ENCODE data around the gene GPD1L. TPM values are rescaled to one million over a fixed set of nuclear protein-coding genes. Genes with fewer than 3 reads are reported as not detected.

Gene GPD1L
- total and polyA plus RNA-seq, 2 of the 4 experiments (the other 2 are of a cell fraction): 3.9 to 7.9 TPM

GRCh38 chr3:32202496-32202895 is 96.1 kb downstream of the GPD1L start:
- Histone ChIP-seq H3K27ac (ENCODE audit: insufficient read depth, low read length) (no peak overlapping the region), H2AK9ac (replicated peaks; ENCODE audit: low read depth, low read length, poor library complexity) (no peak overlapping the region), H2AK5ac (ENCODE audit: low read depth, low read length) (no peak overlapping the region), H4K8ac (ENCODE audit: low read depth in 2 of 2, low read length in 2 of 2) (no peak overlapping the region), H3K79me1 (ENCODE audit: low read depth in 1 of 2, low read length in 2 of 2) (no peaks in the 10 kb centered on the region), H2BK120ac (ENCODE audit: low read depth, low read length) (no peak overlapping the region), H3K9ac (ENCODE audit: low read depth, low read length) (no peak overlapping the region), H2BK5ac (ENCODE audit: low read depth, low read length, poor library complexity, severe bottlenecking) (no peak overlapping the region), H3K27me3 (ENCODE audit: control insufficient read depth, insufficient read depth, low read length) (peaks cover 3% of the 10 kb centered on the region), H3K4ac (ENCODE audit: low read depth, low read length) (no peak overlapping the region), H3K23ac (ENCODE audit: low read depth, low read length) (no peak overlapping the region), H4K5ac (ENCODE audit: low read depth, low read length) (no peak overlapping the region), H3K56ac (ENCODE audit: extremely low read depth, insufficient read depth, low read length) (no peak overlapping the region), H2BK15ac (ENCODE audit: low read depth, low read length) (no peak overlapping the region), H3K18ac (ENCODE audit: low read depth, low read length) (no peak overlapping the region), H3K14ac (replicated peaks; ENCODE audit: low read depth, low read length) (no peak overlapping the region), H2BK20ac (ENCODE audit: low read depth, low read length) (no peak overlapping the region), H3K4me3 (ENCODE audit: insufficient read depth, low read depth, low read length) (no peak overlapping the region), H3K4me1 (ENCODE audit: control insufficient read depth, insufficient read depth, low read length) (no peaks in the 10 kb centered on the region), H3K36me3 (ENCODE audit: control insufficient read depth, insufficient read depth, low read length) (no peaks in the 10 kb centered on the region), H3K4me2 (ENCODE audit: low read depth, low read length) (no peak overlapping the region), H2AFZ (replicated peaks; ENCODE audit: low read length, poor library complexity) (no peak overlapping the region), H3K9me1 (ENCODE audit: insufficient read depth, low read length) (no peaks in the 10 kb centered on the region), H4K91ac (ENCODE audit: insufficient read depth, low read depth, low read length) (no peak overlapping the region), H3K9me3 (ENCODE audit: control insufficient read depth, insufficient read depth, low read length) (no peaks in the 10 kb centered on the region), H4K20me1 (ENCODE audit: insufficient read depth, low read length) (no peaks in the 10 kb centered on the region)
- WGBS, 2 experiments (ENCODE audit: extremely low coverage in 2 of 2, insufficient read length in 1 of 2): no CpG with 5 or more reads among the region's 1 CpG
- intact Hi-C loops (cut with micrococcal nuclease): no loop called here
- BruUV-seq (replicated peaks): no TSS peak
- ChIA-PET POLR2A (ENCODE audit: unreplicated experiment) (no interaction called here), CTCF (no interaction called here)
- ATAC-seq (ENCODE audit: low read depth) (no peak), DNase-seq (no peak)
- dilution Hi-C loops (cut with HindIII; ENCODE audit: low sequenced_read_pairs, unreplicated experiment): no loop called here
- in situ Hi-C loops (cut with MboI; ENCODE audit: low sequenced_read_pairs): no loop called here
- TF ChIP-seq NFE2L2 (IDR thresholded peaks at IDR 0.05; ENCODE audit: low read depth, low read length) (no peak), MAZ (IDR thresholded peaks at IDR 0.05; ENCODE audit: borderline replicate concordance, low read depth, low read length) (no peak), POLR2A (IDR thresholded peaks at IDR 0.05; ENCODE audit: low read depth, low read length) (no peak), BHLHE40 (IDR thresholded peaks at IDR 0.05; ENCODE audit: low read depth, low read length) (no peak), SMC3 (IDR thresholded peaks at IDR 0.05; ENCODE audit: low read depth, low read length) (no peak), USF2 (IDR thresholded peaks at IDR 0.05; ENCODE audit: low read depth, low read length) (no peak), RAD21 (IDR thresholded peaks at IDR 0.05; ENCODE audit: low read length) (no peak), MAFK (IDR thresholded peaks at IDR 0.05; ENCODE audit: low read depth, low read length) (no peak), CHD1 (IDR thresholded peaks at IDR 0.05; ENCODE audit: low read depth, low read length) (no peak), MXI1 (IDR thresholded peaks at IDR 0.05; ENCODE audit: borderline replicate concordance, low read depth, low read length) (no peak), FOS (IDR thresholded peaks at IDR 0.05; ENCODE audit: low read depth, low read length) (no peak), RFX5 (IDR thresholded peaks at IDR 0.05; ENCODE audit: low read depth, low read length) (no peak), RCOR1 (IDR thresholded peaks at IDR 0.05; ENCODE audit: insufficient replicate concordance, low read length) (no peak), CEBPB (IDR thresholded peaks at IDR 0.05; ENCODE audit: low read depth, low read length) (no peak)
- TF ChIP-seq, protein P1, sequence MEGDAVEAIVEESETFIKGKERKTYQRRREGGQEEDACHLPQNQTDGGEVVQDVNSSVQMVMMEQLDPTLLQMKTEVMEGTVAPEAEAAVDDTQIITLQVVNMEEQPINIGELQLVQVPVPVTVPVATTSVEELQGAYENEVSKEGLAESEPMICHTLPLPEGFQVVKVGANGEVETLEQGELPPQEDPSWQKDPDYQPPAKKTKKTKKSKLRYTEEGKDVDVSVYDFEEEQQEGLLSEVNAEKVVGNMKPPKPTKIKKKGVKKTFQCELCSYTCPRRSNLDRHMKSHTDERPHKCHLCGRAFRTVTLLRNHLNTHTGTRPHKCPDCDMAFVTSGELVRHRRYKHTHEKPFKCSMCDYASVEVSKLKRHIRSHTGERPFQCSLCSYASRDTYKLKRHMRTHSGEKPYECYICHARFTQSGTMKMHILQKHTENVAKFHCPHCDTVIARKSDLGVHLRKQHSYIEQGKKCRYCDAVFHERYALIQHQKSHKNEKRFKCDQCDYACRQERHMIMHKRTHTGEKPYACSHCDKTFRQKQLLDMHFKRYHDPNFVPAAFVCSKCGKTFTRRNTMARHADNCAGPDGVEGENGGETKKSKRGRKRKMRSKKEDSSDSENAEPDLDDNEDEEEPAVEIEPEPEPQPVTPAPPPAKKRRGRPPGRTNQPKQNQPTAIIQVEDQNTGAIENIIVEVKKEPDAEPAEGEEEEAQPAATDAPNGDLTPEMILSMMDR (conservative IDR thresholded peaks at IDR 0.05; ENCODE audit: low read depth, low read length): no peak
- TF ChIP-seq, protein P2, sequence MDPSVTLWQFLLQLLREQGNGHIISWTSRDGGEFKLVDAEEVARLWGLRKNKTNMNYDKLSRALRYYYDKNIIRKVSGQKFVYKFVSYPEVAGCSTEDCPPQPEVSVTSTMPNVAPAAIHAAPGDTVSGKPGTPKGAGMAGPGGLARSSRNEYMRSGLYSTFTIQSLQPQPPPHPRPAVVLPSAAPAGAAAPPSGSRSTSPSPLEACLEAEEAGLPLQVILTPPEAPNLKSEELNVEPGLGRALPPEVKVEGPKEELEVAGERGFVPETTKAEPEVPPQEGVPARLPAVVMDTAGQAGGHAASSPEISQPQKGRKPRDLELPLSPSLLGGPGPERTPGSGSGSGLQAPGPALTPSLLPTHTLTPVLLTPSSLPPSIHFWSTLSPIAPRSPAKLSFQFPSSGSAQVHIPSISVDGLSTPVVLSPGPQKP (IDR thresholded peaks at IDR 0.05; ENCODE audit: borderline replicate concordance, low read depth, low read length): no peak
